Stimulated activated CD4-positive, alpha-beta T cell treated with anti-CD3 and anti-CD28 coated beads, Interleukin-2, amount 100 ng/mL, for 4 hours (primary cell): ENCODE data around the gene STX10.
A peak's percentile ranks its signal among the peaks of the same experiment; 100 is the strongest.
"Not testable (repeated sequence)": the region's sequence is repeated elsewhere in the genome, so short reads cannot be mapped to it uniquely, and the experiment has no call there.

Source experiments
- DNase-seq: peaks from one replicate; pipeline ENCODE4 v3.0.0-alpha.2; 2020; ENCODE audit warnings: low read depth

Gene STX10

DNA sequence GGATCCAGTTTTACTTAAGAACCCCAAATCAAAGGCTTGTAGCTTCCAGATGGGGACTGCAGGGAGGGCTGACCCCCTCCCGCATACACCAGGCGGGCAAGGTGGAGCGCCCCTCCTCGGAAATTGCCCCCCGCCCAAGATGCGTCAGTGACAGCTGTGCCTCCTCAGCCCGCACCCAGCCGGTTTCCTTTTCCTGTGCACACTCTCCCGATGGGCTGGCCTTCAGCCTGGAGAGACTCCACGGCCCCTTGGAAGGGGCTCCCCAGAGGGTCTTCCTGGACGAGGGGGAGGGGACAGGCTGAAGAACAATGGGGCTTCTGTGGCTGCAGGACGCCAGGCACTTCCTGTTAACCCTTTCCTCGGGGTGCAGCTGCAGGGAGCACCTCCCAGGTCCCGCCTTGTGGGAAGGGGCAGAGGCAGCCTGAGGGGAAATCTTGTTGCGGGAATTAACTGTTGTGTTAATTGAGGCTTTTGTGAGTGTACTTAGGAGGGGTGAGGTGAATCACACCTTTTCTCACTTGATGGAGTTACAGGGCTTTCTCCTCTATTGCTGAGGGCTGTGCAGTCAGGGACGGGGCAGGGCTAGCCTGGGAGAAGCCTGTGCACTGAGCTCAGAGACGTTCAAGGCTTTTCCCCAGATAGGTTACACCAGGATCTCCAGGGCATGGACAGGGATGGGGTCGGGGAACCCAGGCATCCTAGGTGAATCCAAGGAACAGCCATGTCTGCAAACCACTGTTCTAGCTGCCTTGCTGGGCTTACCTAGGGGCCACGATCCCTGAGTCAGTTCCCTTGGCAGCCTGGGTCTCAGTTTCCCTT lies 14.4 kb upstream of the STX10 start:
- no peak for DNase-seq

DNA sequence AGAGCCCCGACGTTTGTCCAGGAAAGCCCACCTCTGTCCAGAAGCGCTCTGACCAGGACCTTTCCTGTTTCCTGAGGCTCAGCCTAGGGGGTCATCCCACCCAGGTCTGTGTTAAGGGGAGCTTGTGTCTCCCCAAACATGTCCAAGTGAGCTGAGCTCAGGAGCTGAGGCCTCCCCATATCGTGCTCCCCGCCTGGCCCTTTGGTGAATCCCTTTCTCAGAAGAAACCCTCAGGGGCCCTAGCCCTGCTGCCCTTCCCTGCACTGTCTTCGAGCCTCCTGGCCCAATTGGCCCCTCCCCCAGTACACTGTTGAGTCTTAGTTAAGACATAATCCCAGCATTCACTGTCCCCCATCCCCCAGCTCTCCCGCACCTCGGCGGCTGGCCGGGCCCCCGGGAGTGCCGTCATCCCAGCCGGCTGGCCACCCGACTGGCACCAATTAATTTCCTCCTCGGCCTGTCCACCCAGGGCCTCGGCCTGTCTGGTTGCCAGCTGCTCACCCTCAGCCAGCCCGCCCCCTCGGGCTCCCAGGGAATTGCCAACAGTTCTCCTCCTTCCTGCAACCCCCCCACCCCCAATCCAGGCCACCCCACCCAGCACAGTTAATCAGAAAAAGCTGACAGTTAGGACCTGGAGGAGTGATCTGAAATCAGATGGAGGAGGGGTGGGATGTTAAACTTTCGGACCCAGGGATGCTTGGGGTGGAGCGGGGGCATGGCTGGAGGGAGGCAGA lies 13.6 kb upstream of the STX10 start:
- DNase-seq = no peak

DNA sequence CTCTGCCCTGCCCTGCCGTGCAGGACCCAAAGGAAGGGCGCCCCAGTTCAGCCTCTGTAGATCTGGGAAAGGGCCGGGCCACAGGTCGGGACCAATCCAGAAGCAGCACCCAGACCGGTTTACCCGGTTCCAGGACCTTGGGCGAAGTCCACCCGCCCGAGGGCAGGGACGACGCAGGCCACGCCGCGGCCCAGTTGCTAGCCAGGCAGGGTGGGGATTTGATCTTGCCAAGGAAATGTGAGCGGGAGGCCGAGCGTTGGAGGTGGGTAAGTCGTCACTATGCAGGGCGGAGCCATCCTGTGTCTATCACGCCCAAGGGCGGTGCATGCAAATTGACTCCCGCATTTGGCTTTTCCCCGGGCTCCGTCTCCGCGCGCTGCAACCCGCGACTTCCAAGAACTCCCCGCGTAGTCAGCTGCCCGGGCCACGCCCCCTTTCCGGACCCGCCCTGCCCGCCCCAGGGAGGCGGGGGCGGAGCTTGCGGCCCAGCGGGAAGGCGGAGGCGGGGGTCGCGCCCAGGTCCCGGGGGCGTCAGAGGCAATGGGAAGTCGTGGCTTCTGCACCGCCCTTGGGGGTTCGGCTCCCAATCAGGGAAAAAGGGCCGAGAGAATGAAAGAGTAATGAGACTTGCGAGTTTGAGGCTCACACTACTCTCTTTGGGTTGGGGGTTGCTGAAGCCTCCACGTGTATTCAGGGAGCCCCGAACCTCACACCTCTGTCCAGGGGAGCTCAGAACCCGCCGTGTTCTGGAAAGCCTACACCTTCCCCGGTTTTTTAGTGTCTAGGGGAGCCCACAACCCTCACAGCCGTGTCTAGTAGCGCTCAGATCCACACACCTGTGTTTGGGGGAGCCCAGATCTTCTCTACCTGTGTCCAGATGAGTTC lies 12.8 kb upstream of the STX10 start:
- peak; percentile 88 for DNase-seq

DNA sequence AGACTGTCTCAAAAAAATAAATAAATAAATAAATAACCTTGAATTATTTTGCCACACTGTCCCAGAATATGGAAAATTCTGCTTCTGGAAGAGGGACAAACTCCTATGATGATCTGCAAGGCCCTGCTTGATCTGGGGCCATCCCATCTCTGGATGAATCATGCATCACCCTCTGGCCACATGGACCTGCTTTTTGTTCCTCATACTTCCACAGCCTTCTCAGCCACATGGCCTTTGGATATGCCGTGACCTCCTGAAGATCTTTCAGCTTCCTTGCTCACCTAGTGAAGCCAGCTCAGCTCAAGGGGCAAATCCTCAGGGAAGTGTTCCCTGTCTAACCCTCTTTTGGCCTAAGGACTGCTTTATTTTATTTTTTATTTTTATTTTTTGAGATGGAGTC lies 10.4 kb upstream of the STX10 start:
- DNase-seq = no peak

DNA sequence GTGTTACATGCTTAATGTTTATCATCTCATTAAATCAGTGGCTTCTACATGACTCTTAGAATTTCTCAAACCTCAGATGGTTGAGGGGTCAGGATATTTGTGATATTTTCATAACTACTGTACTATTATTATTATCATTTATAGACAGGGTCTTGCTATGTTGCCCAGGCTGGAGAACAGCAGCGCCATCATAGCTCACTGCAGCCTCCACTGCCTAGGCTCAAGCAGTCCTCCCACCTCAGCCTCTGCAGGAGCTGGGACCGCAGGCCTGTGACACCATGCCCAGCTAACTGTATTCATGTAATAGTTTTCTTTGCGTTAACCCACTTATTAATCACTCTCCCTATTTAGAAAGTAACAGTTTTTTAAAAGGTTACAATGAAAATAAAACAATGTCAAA lies 9.5 kb upstream of the STX10 start:
- no peak for DNase-seq

DNA sequence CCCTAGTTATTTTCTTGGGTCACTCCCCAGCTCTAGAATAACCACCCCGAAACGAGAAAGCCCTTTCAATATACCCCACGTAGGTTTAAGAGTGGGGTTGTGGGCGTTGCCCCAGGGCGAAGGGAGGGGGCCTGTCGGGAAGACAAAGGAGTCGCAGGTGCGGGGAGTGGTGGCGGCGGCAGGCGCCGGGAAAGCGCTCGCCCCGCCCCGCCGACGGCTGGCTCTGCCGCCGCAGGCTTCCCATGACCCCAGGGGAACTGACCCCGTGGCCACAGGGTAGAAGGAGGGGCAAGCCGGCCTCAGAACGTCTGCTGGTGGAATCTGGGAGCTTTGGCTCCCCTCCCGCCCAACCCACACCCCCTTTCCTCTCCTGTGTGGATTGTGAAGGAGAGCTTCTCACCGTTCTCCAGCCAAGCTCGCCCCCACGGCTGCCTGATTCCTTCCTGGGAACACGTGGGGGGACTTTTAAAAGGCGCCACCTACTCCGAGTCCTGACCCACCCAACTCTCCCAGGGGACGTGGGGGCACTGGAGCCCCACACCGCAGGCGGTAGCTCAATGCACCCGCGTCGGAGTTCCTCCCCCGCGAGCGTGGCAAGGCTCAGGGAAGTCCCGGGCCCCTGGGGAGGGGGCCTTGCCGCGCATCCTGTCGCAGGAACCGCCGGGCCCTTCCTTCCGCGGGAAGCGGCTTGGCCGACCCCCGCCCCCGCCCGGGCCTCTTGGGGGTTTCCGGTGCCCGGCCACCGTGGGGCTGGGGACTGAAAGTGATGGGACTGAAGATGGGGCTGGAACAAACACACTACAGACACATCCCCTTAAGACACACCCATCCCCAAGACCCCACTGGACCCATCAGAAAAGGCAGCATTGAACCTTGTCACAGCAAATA lies 5.5 kb upstream of the STX10 start:
- DNase-seq = peak; percentile 60

DNA sequence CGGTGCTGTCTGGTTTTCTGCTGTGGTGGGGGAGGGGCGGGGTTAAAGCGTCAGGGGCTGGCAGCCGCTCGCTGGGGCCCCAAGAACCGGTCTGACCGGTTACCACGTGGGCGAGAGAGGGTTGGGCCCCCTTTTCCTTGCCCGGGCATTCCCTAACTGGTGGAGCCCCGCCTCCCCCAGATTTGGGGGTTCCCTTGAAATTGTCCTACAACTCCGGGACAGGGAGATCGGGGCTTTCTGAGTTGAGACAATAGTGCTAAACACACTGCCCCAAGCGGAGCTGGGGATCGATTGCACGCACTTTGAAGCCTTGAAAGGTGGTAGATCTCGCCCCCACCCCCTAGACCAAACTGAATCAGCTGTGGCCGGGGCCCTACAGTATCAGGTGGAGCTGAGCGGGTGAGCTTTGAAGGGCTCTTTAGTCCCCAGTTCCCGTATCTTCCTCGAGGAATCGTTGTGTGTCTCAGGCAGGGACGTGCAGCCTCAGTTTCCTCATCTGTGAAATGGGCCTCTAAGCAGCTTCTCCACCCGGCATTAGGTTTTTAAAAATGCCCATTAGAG lies 4.8 kb upstream of the STX10 start:
- peak; percentile 67 for DNase-seq

DNA sequence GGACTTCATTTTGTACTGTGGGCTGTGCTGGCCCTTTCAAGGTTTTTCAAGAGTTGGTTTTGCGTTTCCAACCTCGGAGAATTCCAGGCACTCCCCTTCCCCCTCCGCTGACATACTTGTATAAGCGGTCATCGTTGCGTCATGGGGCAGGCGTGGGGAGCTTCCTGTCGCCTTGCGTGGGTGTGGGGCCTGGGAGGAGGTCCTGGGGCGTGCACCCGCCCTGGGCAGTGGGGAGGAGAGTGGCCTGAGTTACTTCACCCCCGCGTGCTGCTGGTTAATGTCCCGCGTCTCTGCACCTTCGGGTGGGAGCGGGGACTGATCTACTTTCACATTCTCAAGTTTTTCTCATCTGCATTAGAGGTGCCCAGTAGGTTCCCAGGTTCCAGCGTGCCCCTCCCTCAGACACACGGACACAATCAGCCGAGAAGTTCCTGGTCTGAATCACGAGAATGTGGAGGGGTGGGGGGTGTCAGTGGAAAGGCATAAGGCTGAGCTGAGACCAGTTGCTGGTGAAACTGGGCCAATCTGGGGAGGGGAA lies 4.1 kb upstream of the STX10 start:
- no peak for DNase-seq

DNA sequence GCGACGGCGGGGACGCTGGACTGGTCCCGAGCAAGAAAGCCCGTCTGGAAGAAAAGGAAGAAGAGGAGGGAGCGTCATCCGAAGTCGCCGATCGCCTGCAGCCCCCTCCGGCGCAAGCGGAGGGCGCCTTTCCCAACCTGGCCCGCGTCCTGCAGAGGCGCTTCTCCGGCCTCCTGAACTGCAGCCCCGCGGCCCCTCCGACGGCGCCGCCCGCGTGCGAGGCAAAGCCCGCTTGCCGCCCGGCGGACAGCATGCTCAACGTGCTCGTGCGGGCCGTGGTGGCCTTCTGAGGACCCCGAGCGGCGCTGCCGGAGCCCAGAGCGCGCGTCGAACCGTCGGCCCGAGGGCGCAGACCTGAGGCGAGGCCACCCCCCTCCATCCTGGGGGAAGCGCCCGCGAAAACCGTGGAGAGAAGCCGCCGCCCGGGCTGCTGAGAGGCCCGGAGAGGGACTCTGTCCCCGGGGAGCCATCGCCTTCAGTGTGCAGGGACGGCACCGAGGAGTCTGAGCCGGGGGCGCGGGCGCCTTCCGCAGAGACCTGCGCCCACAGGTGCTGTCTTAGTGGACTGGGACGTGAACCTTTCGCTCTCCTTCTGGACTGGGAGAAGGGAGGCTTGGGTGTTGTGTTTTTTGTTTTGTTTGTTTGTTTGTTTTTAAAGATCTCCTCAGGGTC lies 3.5 kb upstream of the STX10 start:
- no peak for DNase-seq

DNA sequence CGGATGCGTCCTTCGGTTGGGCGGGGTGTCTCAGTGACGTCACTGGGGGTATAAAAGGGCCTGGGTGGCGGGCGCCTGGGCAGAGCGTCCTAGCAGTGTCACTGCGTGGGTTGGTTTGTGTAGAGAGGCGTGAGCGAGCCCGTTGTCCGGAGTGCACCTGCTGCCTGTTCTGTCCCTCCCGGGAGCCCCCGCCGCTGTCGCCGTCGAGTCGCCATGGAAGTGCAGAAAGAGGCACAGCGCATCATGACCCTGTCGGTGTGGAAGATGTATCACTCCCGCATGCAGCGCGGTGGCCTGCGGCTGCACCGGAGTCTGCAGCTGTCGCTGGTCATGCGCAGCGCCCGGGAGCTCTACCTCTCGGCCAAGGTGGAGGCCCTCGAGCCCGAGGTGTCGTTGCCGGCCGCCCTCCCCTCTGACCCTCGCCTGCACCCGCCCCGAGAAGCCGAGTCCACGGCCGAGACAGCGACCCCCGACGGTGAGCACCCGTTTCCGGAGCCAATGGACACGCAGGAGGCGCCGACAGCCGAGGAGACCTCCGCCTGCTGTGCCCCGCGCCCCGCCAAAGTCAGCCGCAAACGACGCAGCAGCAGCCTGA lies 2.9 kb upstream of the STX10 start:
- peak; percentile 92 for DNase-seq

DNA sequence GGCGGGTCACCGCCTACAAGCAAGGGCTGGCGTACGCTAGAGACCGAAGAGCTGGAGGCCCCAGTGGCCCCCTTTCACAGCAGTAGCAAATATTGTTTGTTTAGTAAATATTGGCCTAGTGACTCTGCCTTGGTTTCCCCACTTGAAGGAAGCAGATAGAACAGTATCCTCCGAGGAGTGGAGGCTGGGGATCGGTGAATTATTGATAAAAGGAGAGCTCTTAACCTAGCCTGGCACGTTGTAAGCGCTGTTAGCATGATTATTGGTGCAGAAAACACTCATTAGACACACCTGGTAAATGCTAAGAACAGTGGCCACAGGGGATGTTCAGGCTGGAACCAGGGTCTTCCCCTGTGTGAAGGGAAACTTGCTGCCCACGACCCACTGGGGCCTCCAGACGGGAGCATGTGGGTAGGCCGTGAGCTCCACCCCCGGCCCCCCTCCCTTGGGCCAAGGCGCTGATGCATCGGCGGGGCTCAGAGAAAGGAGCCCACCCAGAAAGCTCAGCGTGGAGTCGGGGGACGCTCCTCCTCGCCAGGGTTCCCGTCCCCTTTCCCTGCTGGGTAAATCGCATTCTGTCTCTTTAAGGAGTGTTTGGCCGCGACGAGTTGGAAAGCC lies 2.3 kb upstream of the STX10 start:
- DNase-seq = no peak

DNA sequence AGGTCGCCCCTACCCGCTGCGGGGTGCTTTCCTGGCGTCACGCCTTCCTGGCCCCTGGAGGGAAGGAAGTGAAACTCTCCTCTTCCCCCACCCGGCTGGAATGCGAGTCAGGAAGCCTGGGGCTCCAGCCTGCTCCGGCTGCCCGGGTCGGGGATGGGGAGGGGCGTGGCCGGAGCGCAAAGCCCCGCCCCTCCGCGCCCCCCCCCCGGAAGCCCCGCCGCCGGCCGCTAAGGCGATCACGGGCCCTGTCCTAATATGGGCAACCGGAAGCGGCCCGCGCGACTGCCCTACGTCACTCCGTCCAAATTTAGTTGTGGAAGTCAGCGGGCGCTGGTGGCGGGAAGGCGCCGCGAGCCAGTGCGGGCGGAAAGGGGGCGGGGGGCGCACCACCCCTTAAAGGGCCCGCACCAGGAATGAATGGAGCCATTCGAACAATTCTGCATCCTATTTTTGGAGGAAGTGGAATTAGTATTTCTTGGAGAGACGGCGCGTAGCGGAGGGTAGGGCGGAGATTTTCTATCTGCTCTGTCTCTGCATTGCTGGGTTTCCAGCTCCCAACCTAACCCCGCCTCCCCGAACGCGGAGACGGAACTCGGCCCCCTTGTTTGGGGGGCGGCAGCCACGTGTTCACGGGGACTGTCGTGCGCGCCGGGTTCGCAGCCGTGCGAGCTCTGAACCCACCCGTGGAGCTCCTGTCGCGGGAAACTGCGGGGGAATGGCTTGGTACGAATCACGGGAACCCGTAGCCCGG lies 1.6 kb upstream of the STX10 start:
- peak; percentile 92 for DNase-seq

DNA sequence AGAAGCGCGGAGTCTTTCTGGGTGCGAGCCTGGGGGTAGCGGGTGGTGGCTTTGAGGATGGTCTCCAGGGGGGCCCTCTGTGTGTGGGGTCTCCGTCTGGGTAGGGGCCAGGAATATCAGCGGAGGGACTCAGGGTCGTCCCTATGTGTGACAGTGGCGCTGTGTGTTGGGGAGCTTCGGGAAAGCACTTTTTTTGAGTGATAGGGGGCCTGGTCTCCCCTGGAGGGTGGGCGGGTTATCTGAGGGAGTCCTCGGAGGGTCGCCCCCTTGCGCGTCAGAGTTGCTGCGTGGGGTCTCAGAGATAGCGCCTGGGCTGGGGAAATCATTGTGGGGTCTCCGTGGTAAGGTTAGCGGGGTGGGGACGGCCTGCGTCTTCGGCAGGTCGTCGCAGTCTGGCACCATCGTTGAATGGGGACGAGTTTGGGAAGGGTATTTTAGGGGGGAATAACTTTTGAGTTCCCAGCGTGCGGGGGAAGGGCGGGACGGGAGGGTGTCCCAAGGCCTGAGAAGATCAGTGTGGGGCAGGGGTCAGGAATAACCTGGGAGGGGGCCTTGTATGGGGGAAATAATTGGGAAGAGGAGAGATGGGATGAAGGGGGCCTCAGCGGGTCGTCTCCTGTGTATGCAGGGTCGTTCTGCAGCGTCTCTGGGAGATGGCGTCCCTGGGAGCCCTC lies 893 bp upstream of the STX10 start:
- DNase-seq = no peak

DNA sequence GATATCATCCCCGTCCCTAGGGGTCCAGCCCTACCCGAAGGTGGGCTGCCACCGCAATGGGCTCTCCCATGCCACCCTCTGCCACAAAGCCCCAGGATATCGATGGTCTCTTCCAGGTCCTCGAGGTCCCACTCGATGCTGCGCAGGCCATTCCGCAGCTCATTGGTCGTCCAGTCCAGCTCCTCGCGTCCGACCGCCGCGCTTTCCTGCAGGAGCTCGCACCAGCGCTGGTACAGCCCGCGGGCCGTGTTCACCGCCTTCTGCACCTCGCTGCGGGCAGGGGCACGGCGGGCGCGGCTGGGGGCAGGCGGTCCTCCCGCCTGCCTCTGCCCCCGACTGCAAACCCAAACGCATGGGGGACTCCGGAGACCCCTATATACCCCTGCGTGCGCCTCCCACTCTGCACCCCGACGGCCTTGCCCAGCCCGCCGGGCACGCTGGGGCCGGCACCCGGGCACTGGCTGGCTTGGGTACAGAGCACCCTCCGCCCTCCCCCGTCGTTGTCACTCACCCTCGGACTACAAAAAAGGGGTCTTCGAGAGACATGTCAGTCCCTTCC lies 468 bp downstream of the STX10 start:
- no peak for DNase-seq

DNA sequence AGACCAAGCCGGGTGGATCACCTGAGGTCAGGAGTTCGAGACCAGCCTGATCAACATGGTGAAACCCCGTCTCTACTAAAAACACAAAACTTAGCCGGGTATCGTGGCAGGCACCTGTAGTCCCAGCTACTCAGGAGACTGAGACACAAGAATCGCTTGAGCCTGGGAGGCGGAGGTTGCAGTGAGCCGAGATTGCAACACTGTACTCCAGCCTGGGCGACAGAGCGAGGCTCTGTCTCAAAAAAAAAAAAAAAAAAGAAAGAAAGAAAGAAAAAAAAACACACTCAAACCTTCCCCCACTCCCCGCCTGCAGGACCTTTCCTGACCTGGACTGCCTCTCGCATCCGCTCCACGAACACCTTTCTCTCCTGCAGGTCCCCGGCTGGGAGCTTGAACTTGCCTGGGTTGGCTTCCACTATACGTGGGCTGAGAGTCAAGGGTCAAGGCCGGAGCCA lies 975 bp downstream of the STX10 start:
- not testable (repeated sequence) for DNase-seq

DNA sequence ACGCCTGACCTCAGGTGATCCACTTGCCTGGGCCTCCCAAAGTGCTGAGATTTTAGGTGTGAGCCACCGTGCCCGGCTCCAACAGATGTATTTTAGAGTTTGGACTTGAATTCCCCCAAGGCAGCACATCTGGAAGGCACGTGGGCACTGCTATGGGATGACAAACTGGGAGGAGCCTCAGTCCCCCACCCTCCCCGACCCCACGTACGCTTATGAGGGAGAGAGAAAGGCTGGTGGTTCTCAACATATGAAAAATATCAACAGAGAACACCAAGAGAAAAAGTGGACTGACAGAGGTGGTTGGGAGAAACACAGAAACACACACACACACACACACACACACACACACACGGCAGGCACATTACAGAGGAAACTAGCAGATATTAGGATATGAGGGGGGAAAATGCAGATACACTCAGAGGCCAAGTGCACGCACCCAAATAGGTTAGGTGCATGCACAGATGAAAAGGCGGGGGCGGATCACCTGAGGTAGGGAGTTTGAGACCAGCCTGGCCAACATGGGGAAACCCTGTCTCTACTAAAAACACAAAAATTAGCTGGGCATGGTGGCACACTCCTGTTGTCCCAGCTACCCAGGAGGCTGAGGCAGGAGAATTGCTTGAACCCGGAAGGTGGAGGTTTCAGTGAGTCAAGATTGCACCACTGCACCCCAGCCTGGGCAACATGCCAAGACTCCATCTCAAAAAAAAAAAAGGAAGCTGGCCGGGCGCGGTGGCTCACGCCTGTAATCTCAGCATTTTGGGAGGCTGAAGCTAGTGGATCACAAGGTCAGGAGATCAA lies 3.2 kb downstream of the STX10 start:
- DNase-seq = no peak
